Nucleus accumbens (tissue), 56 donors: ENCODE measurements around the gene GBA2.

Experiments used
- DNase-seq, 56 donors: peaks; one replicate each; lab custom pipeline; 2025; lab: John Stamatoyannopoulos, UW

Gene GBA2

DNA sequence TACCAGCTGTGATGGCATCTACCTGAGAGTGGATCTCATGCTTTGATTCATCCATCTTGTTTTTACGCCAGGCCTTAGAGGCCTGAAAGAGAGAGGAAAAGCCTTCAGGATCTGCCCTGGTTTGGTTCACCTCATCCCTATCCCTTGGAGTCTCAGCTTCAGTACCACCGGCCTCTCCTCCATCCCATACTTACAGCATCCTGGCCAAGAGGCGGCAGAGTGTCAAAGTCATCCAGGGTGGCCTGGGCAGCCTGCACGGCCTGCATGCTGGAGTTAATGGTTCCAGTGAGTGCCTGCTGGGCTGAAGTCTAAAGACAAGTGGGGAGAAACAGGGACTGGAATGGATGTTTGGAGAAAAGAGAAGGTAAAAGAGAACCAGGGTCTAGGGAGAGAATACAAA is 29.5 kb downstream of the GBA2 start:
- DNase-seq, result no peak

DNA sequence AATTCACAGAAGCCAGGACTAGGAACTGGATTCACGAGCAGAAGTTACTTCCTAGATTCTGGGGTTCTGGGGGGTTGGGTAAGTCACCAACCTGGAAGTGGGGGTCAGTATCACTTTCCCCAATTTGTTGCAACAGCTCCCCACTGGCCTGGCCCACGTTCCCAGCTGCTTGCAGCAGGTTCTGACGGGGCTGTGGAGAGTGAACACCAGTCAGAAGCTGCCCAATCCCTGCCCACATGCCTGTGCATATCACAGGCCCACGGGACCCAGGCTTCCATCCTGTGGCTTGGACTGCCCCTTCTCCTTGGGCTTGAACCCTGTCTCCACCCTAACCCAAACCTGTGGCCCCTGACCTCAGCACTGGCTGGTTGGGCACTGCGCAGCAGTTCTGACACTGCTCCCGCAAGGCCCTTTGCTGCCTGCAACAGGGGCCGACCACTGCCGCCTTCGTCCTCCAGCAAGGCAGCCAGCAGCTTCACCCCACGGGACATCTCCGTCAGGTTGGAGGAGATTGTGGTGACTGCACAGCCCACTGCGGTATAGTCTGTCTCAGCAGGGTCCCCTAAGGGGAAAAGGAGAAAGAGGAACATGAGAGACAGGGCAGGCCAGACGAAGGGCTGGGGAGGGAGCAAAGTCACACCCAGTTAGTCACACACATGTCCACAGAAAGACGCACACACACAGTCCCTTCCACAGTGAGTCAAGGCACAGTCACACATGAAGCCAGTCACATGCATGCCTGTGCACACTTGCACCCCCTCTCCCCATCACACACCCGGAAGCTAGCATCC is 30.1 kb downstream of the GBA2 start:
- no peak for DNase-seq

GRCh38 chr9:35717132-35717870 is 31.7 kb downstream of the GBA2 start:
- no peak for DNase-seq

DNA sequence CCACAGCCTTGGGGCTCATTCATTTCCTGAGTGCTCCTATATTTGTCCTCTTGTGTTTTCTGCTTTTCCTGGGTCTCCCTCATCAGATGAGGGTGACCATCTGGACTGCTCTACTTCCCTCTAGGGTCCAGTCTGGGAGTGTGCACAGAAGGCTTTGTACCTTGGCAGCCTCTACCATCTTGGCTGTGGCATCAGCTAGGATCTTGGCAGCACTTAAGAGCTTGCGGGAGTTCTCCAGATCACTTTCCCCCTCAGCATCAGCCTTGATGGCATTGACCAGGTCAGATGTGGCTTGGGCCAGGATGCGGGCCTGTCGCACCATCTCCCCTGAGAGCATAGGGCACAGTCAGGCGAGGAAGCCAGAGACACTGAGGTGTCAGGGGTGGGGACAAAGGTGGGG is 32.8 kb downstream of the GBA2 start:
- peak in 1 of 56 donors; percentile 20 for DNase-seq

GRCh38 chr9:35714579-35715252 is 34.3 kb downstream of the GBA2 start:
- peak in 3 of 56 donors; percentile 2 to 16 (median 16) for DNase-seq

DNA sequence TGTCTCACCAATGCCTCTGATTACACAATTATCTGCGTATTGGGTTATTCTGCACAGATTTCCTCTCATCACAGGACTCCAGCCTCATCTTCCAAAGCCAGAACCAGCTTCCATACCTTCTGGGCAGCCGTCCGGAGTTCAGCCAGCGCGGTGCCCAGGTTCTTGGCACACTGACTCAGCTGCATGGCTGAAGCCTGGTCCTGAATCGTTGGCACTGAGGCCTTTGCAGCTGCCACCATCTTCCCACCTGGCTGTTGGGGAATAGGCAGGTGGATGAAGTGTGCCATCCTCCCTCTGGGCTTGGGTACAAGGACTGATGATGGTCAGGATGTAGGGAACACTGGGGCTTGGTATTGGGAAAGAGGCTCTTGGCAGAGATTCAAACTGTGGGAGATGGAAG is 34.9 kb downstream of the GBA2 start:
- no peak for DNase-seq

- no peak for DNase-seq
Observed at GRCh38 chr9:35713578-35713977, 35.5 kb downstream of the GBA2 start.

DNA sequence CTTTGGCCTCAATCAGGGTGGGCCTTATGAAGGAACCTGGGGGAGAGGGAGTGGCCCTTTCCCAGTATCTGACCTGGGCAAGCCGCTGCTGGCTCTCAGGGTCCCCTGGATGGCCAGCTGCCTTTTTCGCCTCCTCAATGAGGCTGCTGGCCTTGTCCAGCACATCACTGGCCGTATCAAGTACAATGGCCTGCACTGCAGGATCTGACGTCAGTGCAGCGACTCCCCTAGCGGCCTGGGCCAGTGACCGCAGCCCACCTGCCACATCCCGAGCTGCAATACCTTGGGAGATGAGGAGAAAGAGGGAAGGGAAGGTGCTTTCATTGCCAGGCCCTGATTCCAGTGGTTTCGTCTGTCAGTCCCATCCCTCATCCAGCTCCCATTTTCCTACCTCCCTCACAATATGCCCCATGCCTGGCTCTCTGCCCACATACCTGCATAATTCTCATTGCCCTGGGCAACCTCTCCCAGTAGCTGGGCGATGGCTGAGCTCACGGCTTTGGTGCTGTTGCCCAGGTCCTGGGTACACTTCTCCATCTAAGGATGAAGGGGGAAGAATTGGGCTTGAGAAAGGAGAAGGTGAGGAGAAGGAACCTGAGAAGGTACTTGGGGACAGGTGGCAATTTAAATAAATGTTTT is 36.1 kb downstream of the GBA2 start:
- DNase-seq, result no peak

DNA sequence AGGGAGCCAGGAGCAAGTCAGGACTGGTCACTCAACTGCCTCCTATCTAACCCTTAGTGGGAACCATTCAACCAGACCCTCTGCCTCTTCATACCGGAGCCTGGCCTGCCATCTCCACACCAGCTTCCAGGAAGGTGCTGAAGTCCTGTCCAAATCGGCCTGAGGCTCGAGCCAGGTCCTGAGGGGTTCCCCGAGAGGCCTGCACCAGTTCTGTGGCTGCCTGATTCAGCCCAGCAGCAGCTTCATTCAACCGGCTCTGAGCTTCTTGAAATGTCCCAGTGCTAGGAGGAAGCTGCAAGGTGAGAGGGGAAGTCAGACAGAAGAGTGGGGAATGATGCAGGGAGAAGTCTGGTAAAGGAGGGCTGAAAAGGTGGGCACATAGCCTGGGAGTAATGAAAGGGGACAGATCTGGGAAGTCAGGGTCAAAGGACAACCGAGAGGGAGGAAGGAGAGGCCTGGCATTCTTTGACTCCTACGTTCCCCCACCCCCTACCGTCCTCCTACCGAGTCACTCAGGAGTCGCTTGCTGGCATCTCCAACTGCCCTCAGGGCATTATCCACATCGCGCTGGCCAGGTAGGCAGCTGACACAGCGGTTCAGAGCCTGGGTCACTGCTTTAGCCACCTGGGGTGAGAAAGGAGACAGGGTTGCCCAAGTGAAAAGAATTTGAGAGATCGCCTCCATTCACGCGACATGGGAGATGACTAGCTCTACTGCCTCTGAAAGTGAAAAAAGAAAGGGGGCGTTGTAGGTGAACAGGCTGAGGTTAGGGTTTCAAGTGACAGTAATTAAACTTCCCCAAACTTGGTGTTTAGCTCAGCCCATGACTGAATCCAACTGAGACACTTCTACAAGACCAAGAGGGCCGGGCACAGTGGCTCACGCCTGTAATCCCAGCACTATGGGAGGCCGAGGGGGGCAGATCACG is 37.3 kb downstream of the GBA2 start:
- DNase-seq, result no peak

GRCh38 chr9:35710818-35711500 is 38.1 kb downstream of the GBA2 start:
- DNase-seq, result no peak

- DNase-seq, result no peak
Observed at GRCh38 chr9:35708146-35708545, 40.9 kb downstream of the GBA2 start.

GRCh38 chr9:35706951-35707350 is 42.1 kb downstream of the GBA2 start:
- DNase-seq, result no peak

DNA sequence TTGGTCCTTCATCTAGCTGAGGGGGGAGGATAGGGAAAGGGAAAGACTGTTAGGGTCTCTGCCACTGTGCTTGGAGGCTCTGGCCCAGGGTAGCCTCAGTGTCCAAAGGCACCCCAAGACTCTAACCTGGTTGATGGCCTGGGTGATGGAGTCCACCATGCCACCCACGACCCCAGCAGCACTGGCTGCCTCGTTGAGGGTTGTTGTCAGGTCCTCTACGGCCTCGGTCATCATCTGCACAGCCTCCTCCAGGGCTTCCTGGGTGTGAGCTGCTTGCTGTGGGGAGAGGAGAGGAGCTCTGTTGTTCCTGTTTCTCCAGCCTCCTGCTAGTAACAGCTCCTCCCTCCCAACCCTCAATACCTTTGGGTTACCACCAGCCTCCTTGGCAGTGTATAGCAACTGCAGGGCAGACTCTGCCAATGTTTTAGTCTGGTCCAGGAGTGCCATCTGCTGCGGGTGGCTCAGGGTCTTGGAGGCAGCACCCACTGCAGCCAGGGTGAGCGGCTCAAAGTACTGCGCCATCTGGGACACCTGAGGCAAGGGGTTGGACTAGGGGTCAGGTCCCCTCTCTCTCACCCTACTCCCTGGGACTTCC is 43.1 kb downstream of the GBA2 start:
- DNase-seq, result no peak

DNA sequence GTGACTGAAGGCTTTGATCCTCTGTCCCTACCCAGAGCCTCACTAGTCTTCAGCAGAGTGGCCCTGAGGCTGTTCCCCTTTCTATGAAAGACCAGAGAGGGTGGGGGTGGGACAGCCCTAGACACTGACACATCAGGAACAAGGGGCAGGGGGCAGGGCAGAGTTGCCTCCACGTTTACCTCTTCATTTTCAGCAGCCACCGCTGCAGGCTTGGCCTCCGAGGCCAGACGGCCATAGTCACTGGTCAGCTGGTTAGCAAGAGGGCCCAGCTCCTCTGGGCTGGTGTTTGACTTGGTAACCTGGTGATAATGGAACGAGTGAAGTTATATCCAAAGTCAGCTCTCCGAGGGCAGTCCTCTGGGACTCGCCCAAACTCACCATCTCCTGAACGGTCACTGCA is 43.7 kb downstream of the GBA2 start:
- DNase-seq, result no peak

DNA sequence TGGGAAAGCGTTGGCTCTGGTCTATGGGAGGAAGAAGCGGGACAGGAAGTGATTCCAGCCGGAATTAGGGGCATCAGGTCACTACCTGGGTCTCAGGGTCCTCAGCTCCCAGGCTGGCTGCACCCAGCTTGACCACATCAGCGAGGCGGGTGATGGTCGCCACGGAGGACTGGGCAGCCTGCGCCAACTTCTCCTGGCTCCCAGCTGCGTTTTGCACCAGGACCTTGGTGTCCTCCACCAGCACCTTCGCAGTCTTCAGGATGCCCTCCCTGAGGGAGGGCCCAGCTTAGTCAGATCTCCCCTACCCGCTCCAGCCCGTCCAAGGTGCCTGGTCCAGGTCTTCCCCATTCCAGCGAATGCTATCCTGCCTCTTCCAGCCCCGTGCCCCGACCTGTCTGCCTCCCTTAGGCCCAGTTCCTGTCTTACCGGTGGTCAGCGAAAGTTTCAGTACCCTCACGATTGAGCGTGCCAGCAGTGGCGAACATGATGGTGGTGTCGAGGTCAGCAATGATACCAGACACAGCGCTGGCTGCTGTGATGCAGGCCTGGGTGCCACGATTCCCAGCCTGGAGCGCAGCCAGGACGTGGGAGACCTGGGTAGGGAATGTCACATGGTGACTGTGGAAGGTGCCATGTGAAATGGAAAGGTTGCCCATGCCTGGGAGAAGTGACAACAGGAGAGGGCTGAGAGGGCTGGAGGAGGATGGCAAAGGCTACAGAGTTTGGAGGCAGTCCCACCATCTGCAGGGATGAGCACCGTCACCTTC is 44.9 kb downstream of the GBA2 start:
- no peak for DNase-seq

GRCh38 chr9:35702696-35703095 is 46.3 kb downstream of the GBA2 start:
- no peak for DNase-seq

GRCh38 chr9:35700942-35701341 is 48.1 kb downstream of the GBA2 start:
- DNase-seq, result no peak

DNA sequence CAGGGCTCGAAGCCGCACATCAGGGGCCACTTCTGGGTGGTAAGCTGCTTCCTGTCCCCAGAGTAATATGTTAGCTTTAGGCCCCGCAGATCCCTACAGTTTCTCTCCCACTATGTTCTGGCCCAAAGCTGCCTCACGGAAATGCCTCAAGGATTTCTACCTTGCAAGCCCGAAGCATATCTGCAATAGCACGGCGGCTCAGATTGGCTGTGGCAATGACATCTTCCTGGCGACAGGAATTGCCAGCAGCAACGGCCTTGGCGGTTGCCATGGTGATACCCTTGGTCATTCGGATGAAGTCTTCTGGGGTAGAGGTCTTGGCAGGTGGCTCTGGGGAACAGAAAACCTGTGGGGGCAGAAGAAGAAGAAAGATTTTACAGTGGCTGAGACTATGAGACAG is 49.0 kb downstream of the GBA2 start:
- DNase-seq, result no peak
